Retina (tissue), 1 donor: Measurements from ENCODE around the gene PPP2R5C.
"Not testable (repeated sequence)": the region's sequence is repeated elsewhere in the genome, so short reads cannot be mapped to it uniquely, and the experiment has no call there.

ENCODE experiments used
- DNase-seq: peaks from one replicate; pipeline ENCODE4 v3.0.0-alpha.2; 2016

The PPP2R5C gene

GRCh38 chr14:101761032-101761880 is at the start of gene PPP2R5C:
Gene PPP2R5C, plus strand, starts transcription at chr14:101761709. Its CDS starts 185 bp downstream, at chr14:101761894.
- peak; percentile 92 for DNase-seq

DNA sequence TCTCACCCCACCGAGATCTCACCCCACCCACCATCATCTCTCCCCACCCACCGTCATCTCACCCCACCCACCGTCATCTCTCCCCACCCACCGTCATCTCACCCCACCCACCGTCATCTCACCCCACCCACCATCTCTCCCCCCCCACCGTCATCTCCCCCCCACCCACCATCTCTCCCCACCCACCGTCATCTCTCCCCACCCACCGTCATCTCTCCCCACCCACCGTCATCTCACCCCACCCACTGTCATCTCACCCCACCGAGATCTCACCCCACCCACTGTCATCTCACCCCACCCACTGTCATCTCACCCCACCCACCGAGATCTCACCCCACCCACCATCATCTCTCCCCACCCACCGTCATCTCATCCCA is 49.7 kb upstream of the PPP2R5C start:
- DNase-seq: not testable (repeated sequence)

DNA sequence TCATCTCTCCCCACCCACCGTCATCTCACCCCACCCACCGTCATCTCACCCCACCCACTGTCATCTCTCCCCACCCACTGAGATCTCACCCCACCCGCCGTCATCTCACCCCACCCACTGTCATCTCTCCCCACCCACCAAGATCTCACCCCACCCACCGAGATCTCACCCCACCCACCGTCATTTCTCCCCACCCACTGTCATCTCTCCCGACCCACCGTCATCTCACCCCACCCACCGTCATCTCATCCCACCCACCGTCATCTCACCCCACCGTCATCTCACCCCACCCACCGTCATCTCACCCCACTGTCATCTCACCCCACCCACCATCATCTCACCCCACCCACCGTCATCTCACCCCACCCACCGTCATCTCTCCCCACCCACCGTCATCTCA is 49.2 kb upstream of the PPP2R5C start:
- DNase-seq: not testable (repeated sequence)

DNA sequence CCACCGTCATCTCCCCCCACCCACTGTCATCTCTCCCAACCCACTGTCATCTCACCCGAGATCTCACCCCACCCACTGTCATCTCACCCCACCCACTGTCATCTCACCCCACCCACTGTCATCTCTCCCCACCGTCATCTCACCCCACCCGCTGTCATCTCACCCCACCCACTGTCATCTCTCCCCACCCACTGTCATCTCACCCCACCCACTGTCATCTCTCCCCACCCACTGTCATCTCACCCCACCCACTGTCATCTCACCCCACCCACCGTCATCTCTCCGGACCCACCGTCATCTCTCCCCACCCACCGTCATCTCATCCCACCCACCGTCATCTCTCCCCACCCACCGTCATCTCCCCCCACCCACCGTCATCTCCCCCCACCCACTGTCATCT is 48.4 kb upstream of the PPP2R5C start:
- DNase-seq: not testable (repeated sequence)

DNA sequence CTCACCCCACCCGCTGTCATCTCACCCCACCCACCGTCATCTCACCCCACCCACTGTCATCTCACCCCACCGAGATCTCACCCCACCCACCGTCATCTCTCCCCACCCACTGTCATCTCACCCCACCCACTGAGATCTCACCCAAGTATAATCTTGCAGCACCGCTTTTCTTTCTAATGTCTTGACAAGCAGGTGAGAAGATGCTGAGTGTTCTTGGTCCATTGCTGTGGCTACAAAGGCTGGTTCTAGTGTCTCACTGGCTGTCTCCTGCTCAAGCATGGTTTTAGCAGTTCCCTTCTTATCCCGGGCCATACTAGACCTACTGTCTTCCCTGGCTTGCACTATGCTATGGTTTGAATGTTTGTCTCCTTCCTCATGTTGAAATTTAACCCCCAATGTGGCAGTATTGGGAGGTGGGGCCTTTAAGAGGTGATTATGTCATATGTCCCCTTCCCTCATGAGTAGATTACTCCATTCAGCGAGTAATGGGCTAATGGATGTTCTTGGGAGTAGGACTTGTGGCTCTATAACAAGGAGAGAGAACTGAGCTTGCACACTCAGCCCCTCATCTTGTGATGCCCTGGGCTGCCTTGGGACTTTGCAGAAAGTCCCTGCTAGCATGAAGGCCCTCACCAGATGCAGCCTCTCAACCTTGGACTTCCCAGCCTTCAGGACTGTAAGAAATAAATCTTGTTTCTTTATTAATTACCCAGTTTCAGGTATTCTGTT is 47.7 kb upstream of the PPP2R5C start:
- DNase-seq: no peak

- DNase-seq: no peak
Observed at GRCh38 chr14:101714394-101714793, 47.1 kb upstream of the PPP2R5C start.

GRCh38 chr14:101715210-101716076 is 46.1 kb upstream of the PPP2R5C start:
- no peak for DNase-seq

DNA sequence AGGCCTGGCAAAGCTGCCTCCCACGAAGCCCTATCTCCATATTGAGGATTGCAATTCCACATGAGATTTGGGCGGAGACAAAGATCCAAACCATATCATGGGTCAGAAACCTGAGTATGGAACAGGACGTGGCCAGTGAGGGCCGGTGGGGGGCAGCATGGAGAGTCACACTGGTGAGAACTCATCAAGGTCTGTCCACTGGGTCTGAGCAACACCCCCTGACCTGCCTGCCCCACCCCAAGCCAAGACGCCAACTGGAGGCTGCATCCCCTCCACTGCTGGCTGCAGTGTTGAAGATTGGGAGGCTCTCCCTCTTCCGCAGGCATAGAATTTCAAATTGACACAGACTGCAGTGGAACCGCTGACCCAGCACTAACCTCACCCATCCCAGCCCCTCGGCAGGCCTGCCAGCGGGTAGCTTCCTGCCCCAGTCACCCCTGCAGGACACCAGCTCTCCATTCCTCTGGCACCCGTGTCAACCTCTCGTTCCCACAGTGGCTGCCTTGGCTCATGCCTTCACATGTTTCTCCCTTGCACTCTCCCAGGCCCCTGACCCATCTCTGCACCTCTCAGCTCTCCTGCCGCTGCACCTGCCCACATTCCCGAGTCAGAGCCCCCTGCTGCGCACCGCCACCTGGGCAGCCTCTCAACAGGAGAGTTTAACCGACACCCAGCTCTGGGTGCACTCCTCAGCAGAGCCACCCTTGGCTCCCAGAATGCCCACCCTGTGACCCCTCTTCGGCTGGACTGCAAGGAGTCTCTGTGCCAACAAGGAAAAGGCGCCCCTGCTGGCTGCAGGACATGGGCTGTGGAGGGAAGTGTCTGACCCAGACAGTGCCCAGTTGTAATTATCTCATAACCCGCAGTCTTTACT is 45.2 kb upstream of the PPP2R5C start:
- DNase-seq: no peak

- DNase-seq: no peak
Observed at GRCh38 chr14:101716956-101717662, 44.4 kb upstream of the PPP2R5C start.

- DNase-seq: no peak
Observed at GRCh38 chr14:101717663-101718490, 43.6 kb upstream of the PPP2R5C start.

DNA sequence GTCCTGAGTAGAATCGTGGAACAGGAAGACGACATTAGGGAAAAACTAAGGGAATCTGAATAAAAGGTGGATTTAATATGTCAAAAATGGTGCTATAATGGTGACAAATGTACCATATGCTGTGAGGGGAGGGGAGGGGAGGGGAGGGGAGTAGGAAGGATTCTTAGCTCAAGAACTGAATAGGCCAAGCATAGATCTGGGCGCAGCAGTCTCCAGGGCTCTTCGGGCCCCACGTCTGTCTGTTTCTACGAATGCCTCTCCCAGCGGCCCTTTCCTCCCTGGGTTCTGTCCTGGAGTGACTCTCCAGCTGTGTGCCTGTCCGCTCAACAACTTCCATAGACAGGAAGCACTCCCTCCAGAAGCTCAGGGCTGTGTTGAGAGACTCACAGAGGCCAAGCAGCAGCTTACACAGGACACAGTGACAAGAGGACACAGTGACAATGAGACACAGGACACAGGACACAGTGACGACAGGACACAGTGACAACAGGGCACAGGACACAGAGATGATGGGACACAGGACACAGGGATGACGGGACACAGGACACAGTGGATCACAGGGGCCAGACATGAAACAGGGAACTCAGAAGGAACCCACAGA is 42.4 kb upstream of the PPP2R5C start:
- DNase-seq: no peak

GRCh38 chr14:101719708-101720107 is 41.8 kb upstream of the PPP2R5C start:
- DNase-seq: no peak

- no peak for DNase-seq
Observed at GRCh38 chr14:101721111-101721510, 40.4 kb upstream of the PPP2R5C start.

DNA sequence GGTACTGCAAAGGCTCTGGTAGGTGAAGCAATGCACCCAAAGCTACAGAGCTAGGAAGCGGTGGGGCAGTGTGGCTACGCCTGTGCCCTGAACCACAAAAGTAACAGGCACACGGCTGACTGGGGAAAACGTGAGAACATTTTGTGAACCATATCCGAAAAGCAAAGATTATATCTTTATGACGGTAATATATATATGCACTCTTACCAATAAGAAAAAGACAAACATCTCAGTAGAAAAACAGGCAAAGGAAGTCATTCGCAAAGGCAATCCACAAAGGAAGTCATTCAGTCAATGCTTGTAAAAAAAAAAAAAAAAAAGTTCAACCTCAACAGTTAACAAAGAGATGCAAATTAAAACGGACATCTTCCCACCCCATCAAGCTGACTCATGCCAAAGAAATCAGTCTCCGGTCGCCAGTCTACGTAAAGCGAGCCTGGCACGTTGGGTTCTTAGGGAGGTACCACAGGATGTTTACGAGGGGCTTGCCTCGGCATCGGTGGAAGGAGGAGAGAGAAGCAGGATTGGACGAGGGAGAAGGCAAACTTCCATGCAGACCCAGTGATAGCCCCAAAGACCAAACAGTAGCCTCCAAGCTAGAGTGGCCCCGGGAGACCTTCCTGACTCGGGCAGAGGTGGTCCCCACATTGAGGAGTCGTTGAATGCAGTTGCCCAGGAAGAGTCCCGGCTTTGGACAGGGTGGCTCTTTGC is 39.4 kb upstream of the PPP2R5C start:
- no peak for DNase-seq

DNA sequence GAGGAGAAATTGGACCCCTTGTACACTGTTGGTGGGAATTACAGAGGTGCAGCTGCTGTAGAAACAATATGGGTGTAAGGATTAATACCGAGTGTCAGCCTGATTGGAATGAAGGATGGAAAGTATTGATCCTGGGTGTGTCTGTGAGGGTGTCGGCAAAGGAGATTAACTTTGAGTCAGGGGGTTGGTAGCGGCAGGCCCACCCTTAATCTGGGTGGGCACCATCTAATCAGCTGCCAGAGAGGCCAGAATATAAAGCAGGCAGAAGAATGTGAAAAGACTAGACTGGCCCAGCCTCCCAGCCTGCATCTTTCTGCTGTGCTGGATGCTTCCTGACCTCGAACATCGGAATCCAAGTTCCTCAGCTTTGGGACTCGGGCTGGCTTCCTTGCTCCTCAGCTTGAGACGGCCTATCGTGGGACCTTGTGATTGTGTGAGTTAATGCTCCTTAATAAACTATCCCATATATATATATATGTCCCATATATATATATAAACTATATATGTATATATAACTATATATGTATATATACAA is 38.4 kb upstream of the PPP2R5C start:
- no peak for DNase-seq

DNA sequence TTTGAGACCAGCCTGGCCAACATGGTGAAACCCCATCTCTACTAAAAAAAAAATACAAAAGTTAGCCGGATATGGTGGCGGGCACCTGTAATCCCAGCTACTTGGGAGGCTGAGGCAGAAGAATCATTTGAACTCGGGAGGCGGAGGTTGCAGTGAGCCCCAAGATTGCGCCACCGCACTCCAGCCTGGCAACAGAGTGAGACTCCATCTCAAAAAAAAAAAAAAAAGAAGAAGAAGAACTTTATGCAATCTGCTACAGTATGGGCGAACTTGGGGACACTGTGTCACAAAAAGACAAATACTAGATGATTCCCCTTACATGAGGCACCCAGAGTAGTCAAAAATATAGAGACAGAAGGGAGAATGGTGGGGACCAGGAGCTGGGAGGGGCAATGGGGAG is 35.9 kb upstream of the PPP2R5C start:
- not testable (repeated sequence) for DNase-seq

DNA sequence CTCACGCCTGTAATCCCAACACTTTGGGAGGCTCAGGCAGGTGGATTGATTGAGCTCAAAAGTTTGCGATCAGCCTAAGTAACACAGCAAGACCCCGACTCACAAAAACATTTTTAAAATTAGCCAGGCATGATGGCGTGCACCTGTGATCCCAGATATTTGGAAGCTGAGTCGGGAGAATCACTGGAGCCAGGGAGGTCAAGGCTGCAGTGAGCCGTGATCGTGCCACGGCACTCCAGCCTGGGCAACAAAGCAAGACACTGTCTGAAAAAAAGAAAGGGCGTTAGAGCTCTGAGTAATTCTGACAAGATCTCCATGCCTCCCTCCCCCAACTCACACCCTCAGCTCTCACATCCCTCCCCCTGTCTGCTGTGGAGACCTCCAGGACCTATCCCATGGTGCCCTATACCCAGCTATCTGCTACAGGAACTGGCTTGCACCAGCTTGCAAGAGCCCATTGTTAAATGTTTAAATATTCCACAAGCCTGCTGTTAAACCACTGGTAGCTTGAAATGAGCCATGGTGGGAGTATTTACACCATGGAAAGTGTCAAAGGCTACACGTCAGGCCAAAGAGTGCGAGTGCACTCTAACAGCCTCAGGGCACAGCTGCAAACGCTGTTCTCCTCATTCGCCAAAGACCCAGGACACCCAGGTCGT is 35.1 kb upstream of the PPP2R5C start:
- no peak for DNase-seq

GRCh38 chr14:101726954-101727302 is 34.6 kb upstream of the PPP2R5C start:
- no peak for DNase-seq
